GM12891 (cell line): Measurements from ENCODE around the gene BANF2.

Source experiments
- PAX5 ChIP-seq: IDR thresholded peaks from 2 replicates; pipeline ENCODE4 v1.6.1; 2011; ENCODE audit warnings: low read length, moderate library complexity, mild to moderate bottlenecking; ENCODE audit not compliant: insufficient read depth, severe bottlenecking
- POLR2A ChIP-seq: IDR thresholded peaks from 2 replicates; pipeline ENCODE4 v1.6.1; 2011; ENCODE audit warnings: low read depth, low read length, control low read depth
- POLR2AphosphoS5 ChIP-seq: IDR thresholded peaks from 2 replicates; pipeline ENCODE4 v1.6.1; 2011; ENCODE audit warnings: low read depth, low read length, control low read depth
- SPI1 ChIP-seq: IDR thresholded peaks from 2 replicates; pipeline ENCODE4 v1.6.1; 2011; ENCODE audit warnings: low read depth, low read length, control low read depth
- TAF1 ChIP-seq: IDR thresholded peaks from 2 replicates; pipeline ENCODE4 v1.6.1; 2011; ENCODE audit warnings: low read depth, low read length, control low read depth

- no peak for TF ChIP-seq TAF1
- TF ChIP-seq POLR2A, result no peak
- no peak for TF ChIP-seq POLR2AphosphoS5
- TF ChIP-seq SPI1, result no peak
- no peak for TF ChIP-seq PAX5
Measured at GRCh38 chr20:17683218-17684076, 16.3 kb upstream of the BANF2 start.
